IMR-90 (cell line): ENCODE measurements around the gene EFCAB8. TPM values are rescaled to one million over a fixed set of nuclear protein-coding genes. Genes with fewer than 3 reads are reported as not detected.

Experiments
- ATAC-seq: fragments of 200-7000 bp; cut with Tn5 transposase; 2 replicates; pipeline ENCODE4 v1.9.1; 2020; ENCODE audit warnings: low read depth, mild to moderate bottlenecking, moderate library complexity
- BruUV-seq: library from RNA; stranded (reverse); fragments of 400-500 nt; replicated peaks from 2 replicates; lab custom pipeline; 2021; lab: Mats Ljungman, UMichigan
- CTCF ChIA-PET: fragments of 300-600 bp; formaldehyde crosslinking; extraction: SDS; loops from one replicate; lab custom pipeline; 2021; ENCODE audit warnings: antibody characterized with exemption; lab: Yijun Ruan, JAX
- POLR2A ChIA-PET: fragments of 300-600 bp; sonication (Branson Sonifier 250); formaldehyde crosslinking; loops from one replicate; lab custom pipeline; 2022; ENCODE audit warnings: antibody characterized with exemption; ENCODE audit not compliant: unreplicated experiment; lab: Charles Lee
- DNase-seq: peaks from one replicate; pipeline ENCODE4 v3.0.0; 2013
- H2AFZ ChIP-seq: replicated peaks from 2 replicates; pipeline ENCODE3; 2013; ENCODE audit warnings: low read length, mild to moderate bottlenecking; ENCODE audit not compliant: poor library complexity
- H2AK5ac ChIP-seq: 2 replicates; pipeline ENCODE4 v1.6.1; 2013; ENCODE audit warnings: low read depth, low read length, inconsistent platforms
- H2AK9ac ChIP-seq: replicated peaks from 2 replicates; pipeline ENCODE3; 2013; ENCODE audit warnings: mild to moderate bottlenecking, low read depth, low read length, moderate library complexity; ENCODE audit not compliant: poor library complexity
- H2BK120ac ChIP-seq: 2 replicates; pipeline ENCODE4 v1.6.1; 2013; ENCODE audit warnings: low read depth, low read length, inconsistent platforms
- H2BK15ac ChIP-seq: 3 replicates; pipeline ENCODE4 v1.6.1; 2013; ENCODE audit warnings: low read depth, low read length, inconsistent platforms
- H2BK20ac ChIP-seq: 2 replicates; pipeline ENCODE4 v1.6.1; 2013; ENCODE audit warnings: low read depth, mild to moderate bottlenecking, inconsistent platforms, low read length, moderate library complexity
- H2BK5ac ChIP-seq: 2 replicates; pipeline ENCODE4 v1.6.1; 2013; ENCODE audit warnings: mild to moderate bottlenecking, low read depth, low read length, inconsistent platforms; ENCODE audit not compliant: poor library complexity, severe bottlenecking
- H3K14ac ChIP-seq: replicated peaks from 2 replicates; pipeline ENCODE4 v1.6.1; 2013; ENCODE audit warnings: low read depth, low read length, inconsistent platforms
- H3K18ac ChIP-seq: 2 replicates; pipeline ENCODE4 v1.6.1; 2013; ENCODE audit warnings: low read depth, low read length, control low read depth
- H3K23ac ChIP-seq: 2 replicates; pipeline ENCODE4 v1.6.1; 2013; ENCODE audit warnings: low read depth, low read length, inconsistent platforms
- H3K27ac ChIP-seq: 2 replicates; pipeline ENCODE4 v1.5.1; 2013; ENCODE audit warnings: mild to moderate bottlenecking, control low read depth, low read length; ENCODE audit not compliant: insufficient read depth
- H3K27me3 ChIP-seq: 2 replicates; pipeline ENCODE4 v1.6.1; 2013; ENCODE audit warnings: low read length; ENCODE audit not compliant: control insufficient read depth, insufficient read depth
- H3K36me3 ChIP-seq: 2 replicates; pipeline ENCODE4 v1.6.1; 2013; ENCODE audit warnings: low read length, mixed read lengths; ENCODE audit not compliant: control insufficient read depth, insufficient read depth
- H3K4ac ChIP-seq: 2 replicates; pipeline ENCODE4 v1.6.1; 2013; ENCODE audit warnings: low read depth, low read length, inconsistent platforms
- H3K4me1 ChIP-seq: 2 replicates; pipeline ENCODE4 v1.6.1; 2013; ENCODE audit warnings: low read length, mixed read lengths; ENCODE audit not compliant: control insufficient read depth, insufficient read depth
- H3K4me2 ChIP-seq: 2 replicates; pipeline ENCODE4 v1.6.1; 2013; ENCODE audit warnings: low read depth, mild to moderate bottlenecking, control low read depth, low read length, moderate library complexity
- H3K4me3 ChIP-seq: 2 replicates; pipeline ENCODE4 v1.5.1; 2013; ENCODE audit warnings: low read depth, mild to moderate bottlenecking, control low read depth, low read length, moderate library complexity; ENCODE audit not compliant: insufficient read depth
- H3K56ac ChIP-seq: 2 replicates; pipeline ENCODE4 v1.6.1; 2013; ENCODE audit warnings: low read length, inconsistent platforms; ENCODE audit not compliant: insufficient read depth; ENCODE audit errors: extremely low read depth
- H3K79me1 ChIP-seq, 2 experiments: 2 replicates each; pipeline ENCODE4 v1.6.1; 2013; ENCODE audit warnings: low read length in 2 of 2, inconsistent platforms in 1 of 2, low read depth in 1 of 2
- H3K9ac ChIP-seq: 2 replicates; pipeline ENCODE4 v1.6.1; 2013; ENCODE audit warnings: low read depth, low read length, control low read depth
- H3K9me1 ChIP-seq: 2 replicates; pipeline ENCODE4 v1.6.1; 2013; ENCODE audit warnings: low read length, inconsistent platforms; ENCODE audit not compliant: insufficient read depth
- H3K9me3 ChIP-seq: 2 replicates; pipeline ENCODE4 v1.6.1; 2013; ENCODE audit warnings: low read length; ENCODE audit not compliant: control insufficient read depth, insufficient read depth
- H4K20me1 ChIP-seq: 2 replicates; pipeline ENCODE4 v1.6.1; 2013; ENCODE audit warnings: low read length, inconsistent platforms; ENCODE audit not compliant: insufficient read depth
- H4K5ac ChIP-seq: 2 replicates; pipeline ENCODE4 v1.6.1; 2013; ENCODE audit warnings: mild to moderate bottlenecking, low read depth, low read length, control low read depth
- H4K8ac ChIP-seq, 2 experiments: 2 replicates each; pipeline ENCODE4 v1.6.1; 2013; ENCODE audit warnings: low read depth in 2 of 2, low read length in 2 of 2, control low read depth in 1 of 2, inconsistent platforms in 1 of 2
- H4K91ac ChIP-seq: 2 replicates; pipeline ENCODE4 v1.6.1; 2013; ENCODE audit warnings: low read depth, low read length, inconsistent platforms; ENCODE audit not compliant: insufficient read depth
- SMC3 ChIP-seq: fragments of 150-350 bp; IDR thresholded peaks from 2 replicates; pipeline ENCODE4 v1.6.1; 2016; ENCODE audit warnings: low read depth, mild to moderate bottlenecking, antibody characterized with exemption, low read length, moderate library complexity
- WGBS, 2 experiments: methylation state at CpG; one replicate each; pipeline versions ENCODE4 v1.1.5 to v1.1.7; 2013; ENCODE audit warnings: missing lambda C conversion rate in 2 of 2; ENCODE audit not compliant: insufficient read length in 1 of 2; ENCODE audit errors: extremely low coverage in 2 of 2; 5-methylcytosine and 5-hydroxymethylcytosine counted together
- dilution Hi-C: fragments of 300-500 bp; cut with HindIII; formaldehyde crosslinking; loops from one replicate; pipeline ENCODE4 v1.14.3; 2018; ENCODE audit warnings: low sequenced_read_pairs; ENCODE audit not compliant: unreplicated experiment
- in situ Hi-C: fragments of 300-500 bp; cut with MboI; formaldehyde crosslinking; loops from 3 replicates; pipeline ENCODE4 v1.14.3; 2019; ENCODE audit warnings: low sequenced_read_pairs, inconsistent platforms, mixed read lengths
- intact Hi-C: fragments of 100-400 bp; cut with micrococcal nuclease; formaldehyde crosslinking; loops from 2 replicates; pipeline ENCODE4 v1.10.0; 2022
- polyA plus RNA-seq, 3 experiments: library from polyadenylated mRNA; depleted of rRNA; stranded (reverse); fragments of >200 nt; gene quantifications; 2 replicates each; pipeline ENCODE4 v1.2.3, GENCODE V29; 2012; ENCODE audit warnings: low replicate concordance in 1 of 3
- total RNA-seq: library from RNA; depleted of rRNA; stranded (reverse); fragments of >200 nt; gene quantifications from 2 replicates; pipeline ENCODE4 v1.2.3, GENCODE V29; 2012

The EFCAB8 gene
- total and polyA plus RNA-seq, 2 of the 4 experiments (the other 2 are of a cell fraction), result not detected

DNA sequence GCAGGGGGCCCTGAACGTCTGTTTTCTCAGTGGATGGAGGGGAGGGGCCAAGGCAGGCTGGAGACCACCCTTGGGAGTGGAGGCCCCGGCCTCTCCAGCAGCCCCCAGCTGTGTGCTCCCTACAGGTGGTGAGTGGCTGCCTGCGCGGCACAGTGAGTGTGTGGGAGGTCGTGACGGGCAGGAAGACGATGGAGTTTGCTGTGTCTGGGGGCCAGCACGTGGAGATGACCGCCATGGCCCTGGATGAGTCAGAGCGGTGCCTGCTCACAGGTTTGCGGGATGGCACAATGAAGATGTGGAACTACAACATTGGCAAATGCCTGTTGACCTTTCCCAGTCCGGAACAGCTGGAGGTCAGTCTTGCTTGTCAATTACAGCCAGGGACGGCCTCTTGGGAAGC, 52.6 kb downstream of the EFCAB8 start:
- H3K9ac ChIP-seq, result no peak overlapping the region
- BruUV-seq, result no TSS peak
- intact Hi-C loops, result no loop called here

More for the DNA sequence above, 52.6 kb downstream of the EFCAB8 start:
- Histone ChIP-seq H2BK120ac (no peak overlapping the region), H3K27ac (no peak overlapping the region), H4K5ac (no peak overlapping the region), H3K79me1 (no peaks in the 10 kb centered on the region), H3K4me3 (no peak overlapping the region), H3K4me2 (no peak overlapping the region), H3K18ac (no peak overlapping the region), H3K14ac (no peak overlapping the region), H2BK20ac (no peak overlapping the region), H3K23ac (no peak overlapping the region), H3K36me3 (no peaks in the 10 kb centered on the region), H3K4me1 (no peaks in the 10 kb centered on the region), H2AK5ac (no peak overlapping the region), H4K20me1 (no peaks in the 10 kb centered on the region), H4K8ac (no peak overlapping the region), H2BK5ac (no peak overlapping the region), H4K91ac (no peak overlapping the region), H3K4ac (no peak overlapping the region), H3K9me3 (peaks cover 4% of the 10 kb centered on the region; the same call in 1 of the 2 replicates), H2AFZ (no peak overlapping the region), H3K56ac (no peak overlapping the region), H2BK15ac (no peak overlapping the region), H3K9me1 (no peaks in the 10 kb centered on the region), H2AK9ac (no peak overlapping the region), H3K27me3 (peaks cover 9% of the 10 kb centered on the region; the same call in 1 of the 2 replicates)
- dilution Hi-C loops, result no loop called here
- ChIA-PET POLR2A (no interaction called here), CTCF (no interaction called here)
- DNase-seq (no peak), ATAC-seq (no peak)
- 57% methylated on average over 11 of the region's 13 CpGs; no CpG with 5 or more reads in 1 of the 2 experiments for WGBS, 2 experiments
- in situ Hi-C loops, result loop anchor here (10.0 kb wide), 1 partner anchor 393 kb away; no protein-coding TSS in a partner anchor
- TF ChIP-seq SMC3, result no peak
